HEK293 (cell line): Measurements from ENCODE around the gene TTBK1.

Experiments used
- CTCF ChIA-PET: fragments of 350-600 bp; formaldehyde crosslinking; extraction: SDS; loops from one replicate; lab custom pipeline; 2021; ENCODE audit warnings: antibody characterized with exemption; lab: Yijun Ruan, JAX
- POLR2A ChIA-PET: fragments of 300-600 bp; formaldehyde crosslinking; extraction: SDS; loops from one replicate; lab custom pipeline; 2020; ENCODE audit warnings: antibody characterized with exemption, inconsistent platforms; lab: Yijun Ruan, JAX
- H3K27ac ChIP-seq: fragments of 200-500 bp; sonication (Bioruptor generic); 2 replicates; pipeline ENCODE4 v1.5.1; 2014; ENCODE audit warnings: low read depth, low read length, control low read depth, inconsistent platforms; ENCODE audit errors: extremely low read depth
- H3K36me3 ChIP-seq, 2 experiments: fragments of 200-500 bp in 1 of 2; sonication (Bioruptor generic) in 1 of 2; 1 replicate in 1 of 2; 2 replicates in 1 of 2; pipeline ENCODE4 v1.5.1; 2014 to 2017; ENCODE audit warnings: inconsistent platforms in 2 of 2, low read length in 2 of 2; ENCODE audit not compliant: control insufficient read depth in 2 of 2, insufficient read depth in 1 of 2
- H3K4me1 ChIP-seq: fragments of 200-500 bp; sonication (Bioruptor generic); 2 replicates; pipeline ENCODE4 v1.5.1; 2014; ENCODE audit warnings: mild to moderate bottlenecking, low read length, inconsistent platforms; ENCODE audit not compliant: control insufficient read depth, insufficient read depth
- H3K4me3 ChIP-seq: 2 replicates; pipeline ENCODE4 v1.5.1; 2011; ENCODE audit warnings: low read depth, mild to moderate bottlenecking, control low read depth, low read length, moderate library complexity
- H3K9me3 ChIP-seq: fragments of 200-500 bp; sonication (Bioruptor generic); 2 replicates; pipeline ENCODE4 v1.5.1; 2014; ENCODE audit warnings: low read depth, low read length, inconsistent platforms; ENCODE audit not compliant: control insufficient read depth, insufficient read depth
- IKZF3 ChIP-seq: fragments of 450-650 bp; IDR thresholded peaks from 2 replicates; pipeline ENCODE4 v1.5.0; 2018; ENCODE audit warnings: missing biosample characterization, mild to moderate bottlenecking, missing genetic modification characterization, moderate library complexity
- PRDM1 ChIP-seq: fragments of 450-650 bp; formaldehyde crosslinking; IDR thresholded peaks from 2 replicates; pipeline ENCODE4; 2016; ENCODE audit warnings: missing biosample characterization, missing genetic modification characterization
- SALL2 ChIP-seq: fragments of 450-650 bp; formaldehyde crosslinking; IDR thresholded peaks from 2 replicates; pipeline ENCODE4 v1.5.0; 2017; ENCODE audit warnings: missing biosample characterization, mild to moderate bottlenecking, missing genetic modification characterization, borderline replicate concordance
- SCRT1 ChIP-seq: fragments of 450-650 bp; formaldehyde crosslinking; IDR thresholded peaks from 2 replicates; pipeline ENCODE4 v1.5.1; 2016; ENCODE audit warnings: missing biosample characterization, missing genetic modification characterization, borderline replicate concordance
- SCRT2 ChIP-seq: fragments of 450-650 bp; formaldehyde crosslinking; IDR thresholded peaks from 2 replicates; pipeline ENCODE4 v1.5.1; 2016; ENCODE audit warnings: missing biosample characterization, missing genetic modification characterization
- SETDB1 ChIP-seq: IDR thresholded peaks from one replicate; pipeline ENCODE4 v1.6.1; 2017; ENCODE audit warnings: mild to moderate bottlenecking, low read length, moderate library complexity, mixed read lengths; ENCODE audit not compliant: insufficient read length
- TRIM28 ChIP-seq: IDR thresholded peaks from 2 replicates; pipeline ENCODE4 v1.6.1; 2011; ENCODE audit warnings: low read length, control low read depth, borderline replicate concordance
- ZBTB17 ChIP-seq: fragments of 450-650 bp; formaldehyde crosslinking; IDR thresholded peaks from 2 replicates; pipeline ENCODE4 v1.5.1; 2016; ENCODE audit warnings: missing biosample characterization, missing genetic modification characterization
- ZBTB20 ChIP-seq: fragments of 450-650 bp; formaldehyde crosslinking; IDR thresholded peaks from 2 replicates; pipeline ENCODE4 v1.5.1; 2016; ENCODE audit warnings: missing biosample characterization, missing genetic modification characterization
- ZNF146 ChIP-seq: fragments of 450-650 bp; formaldehyde crosslinking; IDR thresholded peaks from 2 replicates; pipeline ENCODE4 v1.5.1; 2016; ENCODE audit warnings: missing biosample characterization, missing genetic modification characterization
- ZNF155 ChIP-seq: fragments of 450-650 bp; formaldehyde crosslinking; IDR thresholded peaks from 2 replicates; pipeline ENCODE4 v1.5.1; 2016; ENCODE audit warnings: missing biosample characterization, missing genetic modification characterization
- ZNF175 ChIP-seq: fragments of 450-650 bp; formaldehyde crosslinking; IDR thresholded peaks from 2 replicates; pipeline ENCODE4 v1.5.1; 2016; ENCODE audit warnings: missing biosample characterization, missing genetic modification characterization
- ZNF214 ChIP-seq: fragments of 450-650 bp; formaldehyde crosslinking; IDR thresholded peaks from 2 replicates; pipeline ENCODE4 v1.5.1; 2017; ENCODE audit warnings: missing biosample characterization, mild to moderate bottlenecking, missing genetic modification characterization, borderline replicate concordance
- ZNF292 ChIP-seq: fragments of 450-650 bp; formaldehyde crosslinking; IDR thresholded peaks from 2 replicates; pipeline ENCODE4 v1.5.1; 2016; ENCODE audit warnings: low read depth, missing biosample characterization, missing genetic modification characterization, borderline replicate concordance
- ZNF311 ChIP-seq: fragments of 450-650 bp; formaldehyde crosslinking; IDR thresholded peaks from 2 replicates; pipeline ENCODE4 v1.5.1; 2017; ENCODE audit warnings: missing biosample characterization, missing genetic modification characterization, borderline replicate concordance
- ZNF335 ChIP-seq: fragments of 450-650 bp; formaldehyde crosslinking; conservative IDR thresholded peaks from 2 replicates; pipeline ENCODE4 v1.5.1; 2016; ENCODE audit warnings: missing biosample characterization, missing genetic modification characterization
- ZNF354C ChIP-seq: fragments of 450-650 bp; formaldehyde crosslinking; IDR thresholded peaks from 2 replicates; pipeline ENCODE4 v1.5.1; 2016; ENCODE audit warnings: missing biosample characterization, missing genetic modification characterization, low read depth, borderline replicate concordance
- ZNF37A ChIP-seq: fragments of 450-650 bp; IDR thresholded peaks from 2 replicates; pipeline ENCODE4 v1.5.1; 2018; ENCODE audit warnings: missing biosample characterization, missing genetic modification characterization
- ZNF394 ChIP-seq: fragments of 450-650 bp; formaldehyde crosslinking; IDR thresholded peaks from 2 replicates; pipeline ENCODE4 v1.5.1; 2016; ENCODE audit warnings: missing biosample characterization, missing genetic modification characterization, mild to moderate bottlenecking, moderate library complexity, borderline replicate concordance
- ZNF404 ChIP-seq: fragments of 450-650 bp; formaldehyde crosslinking; IDR thresholded peaks from 2 replicates; pipeline ENCODE4 v1.5.1; 2017; ENCODE audit warnings: missing biosample characterization, missing genetic modification characterization
- ZNF48 ChIP-seq: fragments of 450-650 bp; formaldehyde crosslinking; IDR thresholded peaks from 2 replicates; pipeline ENCODE4 v1.5.1; 2016; ENCODE audit warnings: missing biosample characterization, missing genetic modification characterization
- ZNF549 ChIP-seq: fragments of 450-650 bp; IDR thresholded peaks from 2 replicates; pipeline ENCODE4 v1.5.1; 2018; ENCODE audit warnings: missing biosample characterization, missing genetic modification characterization, mild to moderate bottlenecking, inconsistent platforms, moderate library complexity
- ZNF558 ChIP-seq: fragments of 450-650 bp; formaldehyde crosslinking; IDR thresholded peaks from 2 replicates; pipeline ENCODE4 v1.5.1; 2016; ENCODE audit warnings: missing biosample characterization, missing genetic modification characterization
- ZNF654 ChIP-seq: fragments of 450-650 bp; formaldehyde crosslinking; IDR thresholded peaks from 2 replicates; pipeline ENCODE4 v1.5.1; 2016; ENCODE audit warnings: low read depth, missing biosample characterization, missing genetic modification characterization
- ZNF707 ChIP-seq: fragments of 450-650 bp; formaldehyde crosslinking; IDR thresholded peaks from 2 replicates; pipeline ENCODE4 v1.5.1; 2016; ENCODE audit warnings: missing biosample characterization, missing genetic modification characterization
- ZNF747 ChIP-seq: fragments of 450-650 bp; formaldehyde crosslinking; IDR thresholded peaks from 2 replicates; pipeline ENCODE4 v1.5.1; 2016; ENCODE audit warnings: missing biosample characterization, missing genetic modification characterization
- ZXDB ChIP-seq: fragments of 450-650 bp; formaldehyde crosslinking; IDR thresholded peaks from 2 replicates; pipeline ENCODE4 v1.5.1; 2016; ENCODE audit warnings: missing biosample characterization, missing genetic modification characterization
- TF ChIP-seq, protein P1 (sequence below): fragments of 450-650 bp; formaldehyde crosslinking; IDR thresholded peaks from 2 replicates; pipeline ENCODE4 v1.5.1; 2017; ENCODE audit warnings: missing biosample characterization, missing genetic modification characterization
- TF ChIP-seq, protein P2 (sequence below): sonication (generic); formaldehyde crosslinking; IDR thresholded peaks from 2 replicates; pipeline ENCODE4 v1.8.1; 2022; ENCODE audit warnings: mild to moderate bottlenecking, moderate library complexity, missing genetic modification reagents

Gene TTBK1

DNA sequence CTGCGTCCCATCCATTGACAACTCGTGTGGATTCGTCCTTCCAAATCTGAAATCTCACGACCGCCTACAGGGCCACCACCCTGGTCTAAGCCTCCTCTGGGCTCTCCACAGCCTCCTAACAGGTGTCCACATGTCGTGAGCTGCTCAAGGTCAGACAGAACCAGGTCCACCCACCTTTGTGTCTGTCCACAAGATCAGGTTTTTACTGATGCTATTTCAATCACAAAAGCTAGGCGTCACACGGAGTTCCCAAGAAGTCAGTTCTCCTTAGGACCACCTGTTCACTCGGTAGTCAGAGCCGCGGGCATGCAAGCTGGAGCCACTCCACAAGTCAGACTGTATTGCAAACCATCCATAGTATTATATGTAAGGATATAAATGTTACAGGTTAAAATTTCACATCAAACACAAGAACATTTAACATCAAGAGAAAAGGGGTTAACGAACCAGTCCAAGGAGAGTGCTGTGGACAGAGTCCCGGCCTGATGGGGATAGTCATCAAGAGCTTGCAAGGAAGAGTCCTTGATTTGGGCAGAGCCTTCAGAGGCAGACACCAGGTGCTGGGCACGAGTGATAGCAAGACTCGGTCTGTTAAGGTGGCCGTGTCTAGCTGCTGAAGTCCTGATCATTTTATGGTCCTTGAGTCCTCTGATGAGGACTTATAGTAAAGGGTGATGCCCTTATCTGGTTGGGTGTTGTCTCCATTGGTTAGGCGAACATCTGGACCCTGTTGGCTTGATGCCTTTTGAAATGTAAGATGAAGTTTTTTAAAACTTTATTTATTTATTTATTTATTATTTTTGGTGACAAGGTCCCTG, 13.3 kb upstream of the TTBK1 start:
- POLR2A ChIA-PET = interaction anchor here (0.6 to 1.9 kb wide), 5 partner anchors 10 to 202 kb away, joined by 3 to 16 read pairs (median 5); no protein-coding TSS in a partner anchor
- peaks cover 6 to 11% of the 10 kb centered on the region in 2 experiments; a peak in 2 of 3 replicates for H3K36me3 ChIP-seq
- H3K4me1 ChIP-seq = no peaks in the 10 kb centered on the region; the same call in 1 of the 2 replicates
- TF ChIP-seq ZNF747 (tag by site-specific recombination) = no peak
- peak; percentile 98 for TF ChIP-seq SCRT2 (tag by site-specific recombination)
- no peak for TF ChIP-seq TRIM28
- no peak for TF ChIP-seq SETDB1
- no peak for TF ChIP-seq ZNF404 (tag by site-specific recombination)
- no peak for TF ChIP-seq PRDM1 (tag by site-specific recombination)
- TF ChIP-seq ZNF558 (tag by site-specific recombination) = no peak
- TF ChIP-seq ZNF175 (tag by site-specific recombination) = no peak
- peak; percentile 92; the same call in 1 of the 2 replicates for TF ChIP-seq SCRT1 (tag by site-specific recombination)
- TF ChIP-seq, protein P1, sequence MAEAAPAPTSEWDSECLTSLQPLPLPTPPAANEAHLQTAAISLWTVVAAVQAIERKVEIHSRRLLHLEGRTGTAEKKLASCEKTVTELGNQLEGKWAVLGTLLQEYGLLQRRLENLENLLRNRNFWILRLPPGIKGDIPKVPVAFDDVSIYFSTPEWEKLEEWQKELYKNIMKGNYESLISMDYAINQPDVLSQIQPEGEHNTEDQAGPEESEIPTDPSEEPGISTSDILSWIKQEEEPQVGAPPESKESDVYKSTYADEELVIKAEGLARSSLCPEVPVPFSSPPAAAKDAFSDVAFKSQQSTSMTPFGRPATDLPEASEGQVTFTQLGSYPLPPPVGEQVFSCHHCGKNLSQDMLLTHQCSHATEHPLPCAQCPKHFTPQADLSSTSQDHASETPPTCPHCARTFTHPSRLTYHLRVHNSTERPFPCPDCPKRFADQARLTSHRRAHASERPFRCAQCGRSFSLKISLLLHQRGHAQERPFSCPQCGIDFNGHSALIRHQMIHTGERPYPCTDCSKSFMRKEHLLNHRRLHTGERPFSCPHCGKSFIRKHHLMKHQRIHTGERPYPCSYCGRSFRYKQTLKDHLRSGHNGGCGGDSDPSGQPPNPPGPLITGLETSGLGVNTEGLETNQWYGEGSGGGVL (tag by site-specific recombination) = no peak
- TF ChIP-seq ZNF37A (tag by site-specific recombination) = no peak
- no peaks in the 10 kb centered on the region for H3K9me3 ChIP-seq
- no peak overlapping the region for H3K4me3 ChIP-seq
- CTCF ChIA-PET = interaction anchor here (0.6 to 3.7 kb wide), 26 partner anchors 8 to 402 kb away, joined by 3 to 25 read pairs (median 5); partner anchors contain the start of genes CUL7, CUL9 and SRF
- peak overlapping the region; percentile 66; the same call in 1 of the 2 replicates for H3K27ac ChIP-seq

DNA sequence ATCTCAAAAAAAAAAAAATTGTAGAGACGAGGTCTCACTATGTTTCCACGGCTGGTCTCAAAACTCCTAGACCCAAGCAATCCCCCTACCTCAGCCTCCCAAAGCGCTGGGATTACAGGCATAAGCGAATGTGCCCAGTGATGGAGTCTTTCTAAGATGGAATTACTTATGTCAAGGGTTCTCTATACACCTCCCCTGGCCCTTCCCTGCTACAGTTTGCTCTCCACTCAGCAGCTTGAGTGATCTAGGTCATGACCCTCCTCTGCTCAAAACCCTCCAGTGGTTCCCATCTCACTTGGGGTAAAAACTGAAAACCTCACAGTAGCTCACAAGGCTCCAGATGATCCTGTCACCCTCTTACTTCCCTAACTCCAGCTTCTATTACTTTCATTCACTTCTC, 12.2 kb upstream of the TTBK1 start:
- TF ChIP-seq ZNF549 (tag by site-specific recombination) (no peak), ZNF292 (no peak), ZNF707 (tag by site-specific recombination) (no peak), ZBTB17 (tag by site-specific recombination) (no peak), ZNF155 (tag by site-specific recombination) (no peak), ZBTB20 (no peak), ZNF48 (tag by site-specific recombination) (no peak), ZNF354C (tag by site-specific recombination) (no peak), ZNF214 (tag by site-specific recombination) (no peak), ZNF335 (tag by site-specific recombination) (no peak), ZNF311 (tag by site-specific recombination) (no peak), ZNF654 (no peak), ZNF146 (no peak), IKZF3 (tag by site-specific recombination) (no peak), ZXDB (tag by site-specific recombination) (no peak), SALL2 (tag by site-specific recombination) (no peak), ZNF394 (tag by site-specific recombination) (no peak)
- TF ChIP-seq, protein P2, sequence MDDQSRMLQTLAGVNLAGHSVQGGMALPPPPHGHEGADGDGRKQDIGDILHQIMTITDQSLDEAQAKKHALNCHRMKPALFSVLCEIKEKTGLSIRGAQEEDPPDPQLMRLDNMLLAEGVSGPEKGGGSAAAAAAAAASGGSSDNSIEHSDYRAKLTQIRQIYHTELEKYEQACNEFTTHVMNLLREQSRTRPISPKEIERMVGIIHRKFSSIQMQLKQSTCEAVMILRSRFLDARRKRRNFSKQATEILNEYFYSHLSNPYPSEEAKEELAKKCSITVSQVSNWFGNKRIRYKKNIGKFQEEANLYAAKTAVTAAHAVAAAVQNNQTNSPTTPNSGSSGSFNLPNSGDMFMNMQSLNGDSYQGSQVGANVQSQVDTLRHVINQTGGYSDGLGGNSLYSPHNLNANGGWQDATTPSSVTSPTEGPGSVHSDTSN (CRISPR knock-in tag) = no peak
- POLR2A ChIA-PET = interaction anchor here (0.7 kb wide), 1 partner anchor 14 kb away, joined by 5 read pairs; no protein-coding TSS in a partner anchor
- CTCF ChIA-PET = interaction anchor here (0.6 to 3.7 kb wide), 5 partner anchors 10 to 104 kb away, joined by 3 to 21 read pairs (median 17); no protein-coding TSS in a partner anchor
- Histone ChIP-seq H3K36me3 (peaks cover 4 to 6% of the 10 kb centered on the region in 2 experiments; a peak in 2 of 3 replicates), H3K27ac (no peak overlapping the region), H3K9me3 (no peaks in the 10 kb centered on the region), H3K4me1 (no peaks in the 10 kb centered on the region; the same call in 1 of the 2 replicates), H3K4me3 (no peak overlapping the region)
